ENCODE data around the gene MAD1L1.

GRCh38 chr7:1914321-1914720 lies 318.4 kb downstream of the MAD1L1 start:
- TF ChIP-seq POLR2A (IDR thresholded peaks at IDR 0.05; ENCODE audit: low read depth, low read length) (no peak), POLR2AphosphoS5 (IDR thresholded peaks at IDR 0.05; ENCODE audit: low read depth, low read length) (no peak)
